HCT116 (cell line): ENCODE measurements around the gene GPATCH11. TPM values are rescaled to one million over a fixed set of nuclear protein-coding genes. Genes with fewer than 3 reads are reported as not detected.

Experiments
- ATAC-seq: fragments of 200-7000 bp; cut with Tn5 transposase; 2 replicates; pipeline ENCODE4 v1.9.1; 2020; ENCODE audit warnings: mild to moderate bottlenecking, moderate library complexity
- BruUV-seq: library from RNA; stranded (reverse); fragments of 400-500 nt; replicated peaks from 2 replicates; lab custom pipeline; 2021; lab: Mats Ljungman, UMichigan
- CTCF ChIA-PET: fragments of 300-600 bp; sonication (Branson Sonifier 250); formaldehyde crosslinking; loops from one replicate; lab custom pipeline; 2021; ENCODE audit warnings: antibody characterized with exemption; lab: Charles Lee
- POLR2A ChIA-PET: fragments of 300-600, 350-600 bp; sonication (Branson Sonifier 250); formaldehyde crosslinking; loops from one replicate; lab custom pipeline; 2021; ENCODE audit warnings: antibody characterized with exemption; lab: Charles Lee
- RAD21 ChIA-PET, 2 experiments: fragments of 300-600 bp; sonication (Branson Sonifier 250); formaldehyde crosslinking; loops; one replicate each; lab custom pipeline; 2023; ENCODE audit warnings: low total read pairs in 2 of 2; ENCODE audit not compliant: uncharacterized antibody in 2 of 2, unreplicated experiment in 2 of 2, low non-redundant PET in 1 of 2; lab: Charles Lee
- DNase-seq: peaks from one replicate; pipeline ENCODE4 v3.0.0-alpha.2; 2010; ENCODE audit warnings: low read depth, low spot score
- H2AFZ ChIP-seq: fragments of 200-600 bp; shearing (Covaris generic), sonication (generic); 2 replicates; pipeline ENCODE4 v1.6.1; 2017; ENCODE audit warnings: low read depth, mixed run types, mixed read lengths, antibody characterized with exemption, low read length; ENCODE audit not compliant: poor library complexity, severe bottlenecking
- H3K27ac ChIP-seq: 2 replicates; pipeline ENCODE4 v1.5.1; 2012; ENCODE audit warnings: low read depth, low read length
- H3K27me3 ChIP-seq: fragments of 200-600 bp; sonication (generic); 2 replicates; pipeline ENCODE4 v1.6.1; 2016; ENCODE audit warnings: mixed run types, low read length, mixed read lengths; ENCODE audit not compliant: insufficient read depth
- H3K36me3 ChIP-seq, 2 experiments: fragments of 200-500 bp in 1 of 2; fragments of 200-600 bp in 1 of 2; sonication (Bioruptor generic) in 1 of 2; sonication (generic) in 1 of 2; 2 replicates each; pipeline versions ENCODE4 v1.5.1 to v1.6.1; 2014 to 2016; ENCODE audit warnings: low read length in 2 of 2, inconsistent platforms in 1 of 2, mixed read lengths in 1 of 2, mixed run types in 1 of 2; ENCODE audit not compliant: insufficient read depth in 2 of 2, control insufficient read depth in 1 of 2
- H3K4me1 ChIP-seq, 2 experiments: fragments of 200-600 bp in 1 of 2; sonication (generic) in 1 of 2; 2 replicates each; pipeline versions ENCODE4 v1.5.1 to v1.6.1; 2012 to 2017; ENCODE audit warnings: low read length in 2 of 2, inconsistent platforms in 1 of 2, mild to moderate bottlenecking in 1 of 2, mixed read lengths in 1 of 2, mixed run types in 1 of 2, moderate library complexity in 1 of 2; ENCODE audit not compliant: insufficient read depth in 2 of 2, control insufficient read depth in 1 of 2
- H3K4me2 ChIP-seq: fragments of 200-600 bp; sonication (generic); 2 replicates; pipeline ENCODE4 v1.6.1; 2017; ENCODE audit warnings: mixed run types, low read length, mixed read lengths
- H3K4me3 ChIP-seq, 2 experiments: fragments of 200-600 bp in 1 of 2; sonication (generic) in 1 of 2; replicated peaks in 1 of 2; 2 replicates each; pipeline ENCODE4 v1.5.1; 2011 to 2016; ENCODE audit warnings: low read length in 2 of 2, control low read depth in 1 of 2, low read depth in 1 of 2, mild to moderate bottlenecking in 1 of 2, mixed read lengths in 1 of 2, mixed run types in 1 of 2
- H3K79me2 ChIP-seq: fragments of 200-600 bp; sonication (generic); 2 replicates; pipeline ENCODE4 v1.6.1; 2017; ENCODE audit warnings: mild to moderate bottlenecking, mixed run types, low read length, moderate library complexity, mixed read lengths; ENCODE audit not compliant: insufficient read depth
- H3K9ac ChIP-seq: fragments of 200-600 bp; sonication (generic); 2 replicates; pipeline ENCODE4 v1.6.1; 2016; ENCODE audit warnings: low read length, mixed read lengths
- H3K9me2 ChIP-seq: fragments of 200-600 bp; sonication (generic), shearing (Covaris generic); 2 replicates; pipeline ENCODE4 v1.6.1; 2017; ENCODE audit warnings: mixed run types, mild to moderate bottlenecking, moderate library complexity; ENCODE audit not compliant: insufficient read depth
- H3K9me3 ChIP-seq, 2 experiments: fragments of 200-500 bp in 1 of 2; fragments of 200-600 bp in 1 of 2; sonication (Bioruptor generic) in 1 of 2; sonication (generic) in 1 of 2; 2 replicates each; pipeline ENCODE4 v1.6.1; 2014 to 2017; ENCODE audit warnings: low read length in 2 of 2, mixed read lengths in 2 of 2, inconsistent platforms in 1 of 2, low read depth in 1 of 2, mild to moderate bottlenecking in 1 of 2, mixed run types in 1 of 2, moderate library complexity in 1 of 2; ENCODE audit not compliant: control insufficient read depth in 1 of 2, insufficient read depth in 1 of 2
- H4K20me1 ChIP-seq: fragments of 200-600 bp; sonication (generic), shearing (Covaris generic); 2 replicates; pipeline ENCODE4 v1.6.1; 2017; ENCODE audit warnings: mixed run types, mild to moderate bottlenecking, moderate library complexity; ENCODE audit not compliant: insufficient read depth
- ATF3 ChIP-seq: IDR thresholded peaks from 2 replicates; pipeline ENCODE4 v1.6.1; 2012
- ELF1 ChIP-seq: IDR thresholded peaks from 2 replicates; pipeline ENCODE4 v1.6.1; 2012; ENCODE audit warnings: low read depth, borderline replicate concordance
- FOSL1 ChIP-seq: IDR thresholded peaks from 2 replicates; pipeline ENCODE4 v1.6.1; 2012; ENCODE audit warnings: low read depth
- POLR2AphosphoS5 ChIP-seq: IDR thresholded peaks from 2 replicates; pipeline ENCODE4 v1.6.1; 2011; ENCODE audit warnings: mild to moderate bottlenecking, low read depth, low read length, moderate library complexity
- RAD21 ChIP-seq: IDR thresholded peaks from 2 replicates; pipeline ENCODE4 v1.6.1; 2012; ENCODE audit warnings: low read depth, mild to moderate bottlenecking
- SIN3A ChIP-seq: IDR thresholded peaks from 2 replicates; pipeline ENCODE4 v1.6.1; 2012; ENCODE audit warnings: low read depth
- SP1 ChIP-seq: IDR thresholded peaks from 2 replicates; pipeline ENCODE4 v1.6.1; 2012; ENCODE audit warnings: low read depth
- SRF ChIP-seq: IDR thresholded peaks from 2 replicates; pipeline ENCODE4 v1.6.1; 2012; ENCODE audit warnings: low read depth
- YY1 ChIP-seq: IDR thresholded peaks from 2 replicates; pipeline ENCODE4 v1.6.1; 2011; ENCODE audit warnings: low read length, low read depth, moderate library complexity, mild to moderate bottlenecking; ENCODE audit not compliant: insufficient replicate concordance; ENCODE audit errors: extremely low read depth
- ZBTB33 ChIP-seq: IDR thresholded peaks from 2 replicates; pipeline ENCODE4 v1.6.1; 2011; ENCODE audit warnings: mild to moderate bottlenecking, low read length, moderate library complexity; ENCODE audit not compliant: insufficient replicate concordance; ENCODE audit errors: extremely low read depth
- ZNF274 ChIP-seq: fragments of 200-500 bp; sonication (Bioruptor generic); IDR thresholded peaks from 2 replicates; pipeline ENCODE4 v1.6.1; 2014; ENCODE audit warnings: mild to moderate bottlenecking, low read depth, low read length, inconsistent platforms
- intact Hi-C: fragments of 100-400 bp; cut with micrococcal nuclease; formaldehyde crosslinking; loops from 2 replicates; pipeline ENCODE4 v1.10.0; 2022
- total RNA-seq: library from RNA; stranded (reverse); gene quantifications from one replicate; pipeline ENCODE4 v1.2.1, GENCODE V29; 2021; ENCODE audit not compliant: unreplicated experiment
- TF ChIP-seq, protein P1 (sequence below), 3 experiments: fragments of 200-600 bp in 1 of 3; sonication (generic) in 1 of 3; IDR thresholded peaks in 2 of 3; conservative IDR thresholded peaks in 1 of 3; 2 replicates each; pipeline ENCODE4 v1.5.1; 2012 to 2017; ENCODE audit warnings: low read depth in 2 of 3, low read length in 2 of 3, antibody characterized with exemption in 1 of 3, borderline replicate concordance in 1 of 3, control low read depth in 1 of 3, mild to moderate bottlenecking in 1 of 3, mixed read lengths in 1 of 3, mixed run types in 1 of 3, moderate library complexity in 1 of 3; ENCODE audit not compliant: insufficient read depth in 1 of 3
- TF ChIP-seq, protein P2 (sequence below): IDR thresholded peaks from 2 replicates; pipeline ENCODE4 v1.6.1; 2012

The GPATCH11 gene
- total RNA-seq, 1 experiment from 2014 or later = 5.5 TPM

- BruUV-seq = no TSS peak
- intact Hi-C loops = no loop called here
- H3K36me3 ChIP-seq = peaks cover 0 to 3% of the 10 kb centered on the region in 2 experiments; a peak in 1 of 4 replicates
- H3K4me1 ChIP-seq = peaks cover 0 to 10% of the 10 kb centered on the region in 2 experiments; a peak in 3 of 4 replicates
- H3K4me2 ChIP-seq = no peak overlapping the region
- H3K79me2 ChIP-seq = no peaks in the 10 kb centered on the region
- ChIA-PET CTCF (no interaction called here), RAD21 (no interaction called here), POLR2A (no interaction called here)
- no peak for ATAC-seq
- H3K4me3 ChIP-seq = no peak overlapping the region
- H3K27me3 ChIP-seq = no peaks in the 10 kb centered on the region
- no peaks in the 10 kb centered on the region for H3K9me3 ChIP-seq
- no peaks in the 10 kb centered on the region for H3K9me2 ChIP-seq
- H3K9ac ChIP-seq = no peak overlapping the region
- no peak overlapping the region for H3K27ac ChIP-seq
- H4K20me1 ChIP-seq = no peaks in the 10 kb centered on the region
- no peak overlapping the region for H2AFZ ChIP-seq
- no peak for DNase-seq
- TF ChIP-seq ZNF274 (no peak), FOSL1 (no peak), ATF3 (no peak), RAD21 (no peak), POLR2AphosphoS5 (no peak), SIN3A (no peak), SP1 (no peak), ZBTB33 (no peak), YY1 (no peak), ELF1 (no peak), SRF (no peak)
- TF ChIP-seq, protein P1, sequence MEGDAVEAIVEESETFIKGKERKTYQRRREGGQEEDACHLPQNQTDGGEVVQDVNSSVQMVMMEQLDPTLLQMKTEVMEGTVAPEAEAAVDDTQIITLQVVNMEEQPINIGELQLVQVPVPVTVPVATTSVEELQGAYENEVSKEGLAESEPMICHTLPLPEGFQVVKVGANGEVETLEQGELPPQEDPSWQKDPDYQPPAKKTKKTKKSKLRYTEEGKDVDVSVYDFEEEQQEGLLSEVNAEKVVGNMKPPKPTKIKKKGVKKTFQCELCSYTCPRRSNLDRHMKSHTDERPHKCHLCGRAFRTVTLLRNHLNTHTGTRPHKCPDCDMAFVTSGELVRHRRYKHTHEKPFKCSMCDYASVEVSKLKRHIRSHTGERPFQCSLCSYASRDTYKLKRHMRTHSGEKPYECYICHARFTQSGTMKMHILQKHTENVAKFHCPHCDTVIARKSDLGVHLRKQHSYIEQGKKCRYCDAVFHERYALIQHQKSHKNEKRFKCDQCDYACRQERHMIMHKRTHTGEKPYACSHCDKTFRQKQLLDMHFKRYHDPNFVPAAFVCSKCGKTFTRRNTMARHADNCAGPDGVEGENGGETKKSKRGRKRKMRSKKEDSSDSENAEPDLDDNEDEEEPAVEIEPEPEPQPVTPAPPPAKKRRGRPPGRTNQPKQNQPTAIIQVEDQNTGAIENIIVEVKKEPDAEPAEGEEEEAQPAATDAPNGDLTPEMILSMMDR (IDR thresholded peaks at IDR 0.05 in 2 of 3, conservative IDR thresholded peaks at IDR 0.05 in 1 of 3; ENCODE audit: borderline replicate concordance in 1 of 3, insufficient read depth in 1 of 3, low read depth in 2 of 3, low read length in 2 of 3) = no peak
- TF ChIP-seq, protein P2, sequence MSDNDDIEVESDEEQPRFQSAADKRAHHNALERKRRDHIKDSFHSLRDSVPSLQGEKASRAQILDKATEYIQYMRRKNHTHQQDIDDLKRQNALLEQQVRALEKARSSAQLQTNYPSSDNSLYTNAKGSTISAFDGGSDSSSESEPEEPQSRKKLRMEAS = no peak
Measured at GRCh38 chr2:37090019-37090477, 5.7 kb downstream of the GPATCH11 start.
